B cell (primary cell): ENCODE results near the gene ITGB8. TPM values are rescaled to one million over a fixed set of nuclear protein-coding genes. Genes with fewer than 3 reads are reported as not detected.

ENCODE experiments used
- ATAC-seq: fragments of 200-7000 bp; cut with Tn5 transposase; one replicate; pipeline ENCODE4 v1.10.0; 2021; ENCODE audit warnings: low read depth, mild to moderate bottlenecking, moderate number of reproducible peaks, moderate library complexity
- CTCF ChIA-PET: fragments of 350-600 bp; sonication (Branson Sonifier 250); formaldehyde crosslinking; loops from one replicate; lab custom pipeline; 2021; ENCODE audit warnings: antibody characterized with exemption, inconsistent platforms; lab: Charles Lee
- POLR2A ChIA-PET: fragments of 350-600 bp; sonication (Branson Sonifier 250); formaldehyde crosslinking; loops from one replicate; lab custom pipeline; 2021; ENCODE audit warnings: antibody characterized with exemption; lab: Charles Lee
- DNase-seq: peaks from one replicate; pipeline ENCODE4 v3.0.0; 2013
- H2AFZ ChIP-seq: 2 replicates; pipeline ENCODE4 v1.6.1; 2012; ENCODE audit warnings: mild to moderate bottlenecking, low read depth, low read length; ENCODE audit not compliant: insufficient read depth, poor library complexity, severe bottlenecking
- H3K27ac ChIP-seq, 2 donors: 1 replicate in 1 of 2; 2 replicates in 1 of 2; pipeline ENCODE4 v1.5.1; 2012 to 2013; ENCODE audit warnings: low read length in 2 of 2, mild to moderate bottlenecking in 2 of 2, moderate library complexity in 1 of 2
- H3K27me3 ChIP-seq, 4 experiments: fragments of 200-600 bp in 1 of 4; sonication (generic) in 1 of 4; replicated peaks in 1 of 4; 1 replicate in 2 of 4; 2 replicates in 2 of 4; pipeline versions ENCODE4 v1.6.1 to v1.7.0; 2013 to 2016; ENCODE audit warnings: low read length in 3 of 4, mild to moderate bottlenecking in 2 of 4, mixed read lengths in 1 of 4, moderate library complexity in 1 of 4; ENCODE audit not compliant: insufficient read depth in 4 of 4, control insufficient read depth in 3 of 4; ENCODE audit errors: control extremely low read depth in 1 of 4
- H3K36me3 ChIP-seq, 2 experiments: replicated peaks in 1 of 2; 1 replicate in 1 of 2; 2 replicates in 1 of 2; pipeline versions ENCODE4 v1.6.1 to v1.7.1; 2013; ENCODE audit warnings: low read length in 1 of 2; ENCODE audit not compliant: insufficient read depth in 2 of 2, control insufficient read depth in 1 of 2; ENCODE audit errors: control extremely low read depth in 1 of 2, extremely low read depth in 1 of 2
- H3K4me1 ChIP-seq, 2 donors: fragments of 200-600 bp in 1 of 2; sonication (generic) in 1 of 2; 1 replicate in 1 of 2; 2 replicates in 1 of 2; pipeline versions ENCODE4 v1.5.1 to v1.6.1; 2013 to 2017; ENCODE audit warnings: low read length in 2 of 2; ENCODE audit not compliant: control insufficient read depth in 2 of 2, insufficient read depth in 2 of 2
- H3K4me2 ChIP-seq: replicated peaks from 2 replicates; pipeline ENCODE3; 2012; ENCODE audit warnings: mild to moderate bottlenecking, low read depth, low read length; ENCODE audit not compliant: poor library complexity, severe bottlenecking
- H3K4me3 ChIP-seq, 5 experiments: fragments of 200-600 bp in 1 of 5; sonication (generic) in 1 of 5; 1 replicate in 3 of 5; 2 replicates in 2 of 5; pipeline versions ENCODE4 v1.5.1 to v1.7.0; 2011 to 2016; ENCODE audit warnings: low read length in 4 of 5, mild to moderate bottlenecking in 4 of 5, low read depth in 2 of 5, control low read depth in 1 of 5, moderate library complexity in 1 of 5; ENCODE audit not compliant: insufficient read depth in 1 of 5; ENCODE audit errors: control extremely low read depth in 1 of 5, extremely low read depth in 1 of 5
- H3K79me2 ChIP-seq: fragments of 200-600 bp; sonication (generic); one replicate; pipeline ENCODE4 v1.6.0; 2016; ENCODE audit warnings: low read length; ENCODE audit not compliant: control insufficient read depth, insufficient read depth
- H3K9ac ChIP-seq: fragments of 200-600 bp; sonication (generic); 2 replicates; pipeline ENCODE4 v1.6.1; 2017; ENCODE audit warnings: mild to moderate bottlenecking, low read length, moderate library complexity
- H3K9me3 ChIP-seq, 3 donors: one replicate each; pipeline versions ENCODE4 v1.6.1 to v1.7.1; 2013; ENCODE audit warnings: low read length in 2 of 3; ENCODE audit not compliant: control insufficient read depth in 2 of 3, insufficient read depth in 1 of 3; ENCODE audit errors: control extremely low read depth in 1 of 3
- H4K20me1 ChIP-seq: 2 replicates; pipeline ENCODE4 v1.6.0; 2012; ENCODE audit warnings: mild to moderate bottlenecking, low read length; ENCODE audit not compliant: insufficient read depth, control insufficient read depth, poor library complexity, severe bottlenecking
- H3K27ac Mint-ChIP-seq: one replicate; pipeline ENCODE4 v1.8.0; 2021; ENCODE audit warnings: mixed read lengths
- H3K27me3 Mint-ChIP-seq: one replicate; pipeline ENCODE4 v1.8.0; 2021; ENCODE audit warnings: mixed read lengths
- H3K4me1 Mint-ChIP-seq: one replicate; pipeline ENCODE4 v1.8.0; 2021; ENCODE audit warnings: mixed read lengths
- H3K4me3 Mint-ChIP-seq: one replicate; pipeline ENCODE4 v1.8.0; 2021; ENCODE audit warnings: mixed read lengths
- H3K9me3 Mint-ChIP-seq: one replicate; pipeline ENCODE4 v1.8.0; 2022; ENCODE audit warnings: mixed read lengths; ENCODE audit not compliant: insufficient read depth
- EZH2 ChIP-seq: IDR thresholded peaks from 2 replicates; pipeline ENCODE4 v1.6.1; 2012; ENCODE audit warnings: borderline replicate concordance, low read depth, mild to moderate bottlenecking, moderate library complexity, low read length; ENCODE audit not compliant: insufficient read depth, poor library complexity, severe bottlenecking
- WGBS: methylation state at CpG from one replicate; pipeline ENCODE4 v1.1.5; 2013; ENCODE audit warnings: missing lambda C conversion rate; ENCODE audit not compliant: insufficient coverage; 5-methylcytosine and 5-hydroxymethylcytosine counted together
- intact Hi-C: fragments of 100-400 bp; cut with micrococcal nuclease; formaldehyde crosslinking; loops from one replicate; pipeline ENCODE4 v1.10.0; 2022
- polyA plus RNA-seq: library from polyadenylated mRNA; depleted of rRNA; stranded (reverse); fragments of >200 nt; gene quantifications from 2 replicates; pipeline ENCODE4 v1.2.3, GENCODE V29; 2012
- total RNA-seq, 2 donors: library from RNA; stranded (reverse); fragments of 120-200 nt in 1 of 2; gene quantifications; 1 replicate in 1 of 2; 2 replicates in 1 of 2; pipeline versions ENCODE4 v1.2.3 to v1.2.4, GENCODE V29; 2013 to 2022
- TF ChIP-seq, protein P1 (sequence below): fragments of 200-600 bp; IDR thresholded peaks from one replicate; pipeline ENCODE4 v1.8.0; 2022; ENCODE audit warnings: antibody characterized with exemption, mild to moderate bottlenecking

Gene ITGB8
- total and polyA plus RNA-seq, 2 donors (not counting 1 experiment from before 2014, with no cell fraction given) = 0.01 to 0.30 TPM

GRCh38 chr7:20365486-20365885 is 34.8 kb downstream of the ITGB8 start:
- CTCF ChIA-PET = no interaction called here
- no CpG with 5 or more reads among the region's 4 CpGs for WGBS
- TF ChIP-seq, protein P1, sequence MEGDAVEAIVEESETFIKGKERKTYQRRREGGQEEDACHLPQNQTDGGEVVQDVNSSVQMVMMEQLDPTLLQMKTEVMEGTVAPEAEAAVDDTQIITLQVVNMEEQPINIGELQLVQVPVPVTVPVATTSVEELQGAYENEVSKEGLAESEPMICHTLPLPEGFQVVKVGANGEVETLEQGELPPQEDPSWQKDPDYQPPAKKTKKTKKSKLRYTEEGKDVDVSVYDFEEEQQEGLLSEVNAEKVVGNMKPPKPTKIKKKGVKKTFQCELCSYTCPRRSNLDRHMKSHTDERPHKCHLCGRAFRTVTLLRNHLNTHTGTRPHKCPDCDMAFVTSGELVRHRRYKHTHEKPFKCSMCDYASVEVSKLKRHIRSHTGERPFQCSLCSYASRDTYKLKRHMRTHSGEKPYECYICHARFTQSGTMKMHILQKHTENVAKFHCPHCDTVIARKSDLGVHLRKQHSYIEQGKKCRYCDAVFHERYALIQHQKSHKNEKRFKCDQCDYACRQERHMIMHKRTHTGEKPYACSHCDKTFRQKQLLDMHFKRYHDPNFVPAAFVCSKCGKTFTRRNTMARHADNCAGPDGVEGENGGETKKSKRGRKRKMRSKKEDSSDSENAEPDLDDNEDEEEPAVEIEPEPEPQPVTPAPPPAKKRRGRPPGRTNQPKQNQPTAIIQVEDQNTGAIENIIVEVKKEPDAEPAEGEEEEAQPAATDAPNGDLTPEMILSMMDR = no peak
- TF ChIP-seq EZH2 = no peak
- no peaks in the 10 kb centered on the region for H4K20me1 ChIP-seq
- no peaks in the 10 kb centered on the region for H3K79me2 ChIP-seq
- H3K9me3 Mint-ChIP-seq = no peaks in the 10 kb centered on the region
- H3K27me3 ChIP-seq = peaks cover 0 to 4% (median 0%) of the 10 kb centered on the region in 4 experiments
- H3K27me3 Mint-ChIP-seq = peaks cover 8% of the 10 kb centered on the region
- H3K27ac Mint-ChIP-seq = no peak overlapping the region
- H3K4me1 ChIP-seq = no peaks in the 10 kb centered on the region
- intact Hi-C loops = no loop called here
- no peaks in the 10 kb centered on the region for H3K9me3 ChIP-seq
- H3K36me3 ChIP-seq = no peaks in the 10 kb centered on the region
- no peak overlapping the region for H3K9ac ChIP-seq
- H3K4me3 Mint-ChIP-seq = no peak overlapping the region
- POLR2A ChIA-PET = no interaction called here
- no peak overlapping the region for H3K4me2 ChIP-seq
- H3K27ac ChIP-seq = no peak overlapping the region
- H2AFZ ChIP-seq = no peak overlapping the region
- ATAC-seq = no peak
- H3K4me3 ChIP-seq = no peak overlapping the region
- H3K4me1 Mint-ChIP-seq = no peaks in the 10 kb centered on the region
- no peak for DNase-seq

GRCh38 chr7:20374399-20374798 is 43.7 kb downstream of the ITGB8 start:
- H3K27ac Mint-ChIP-seq = no peak overlapping the region

More at GRCh38 chr7:20374399-20374798, 43.7 kb downstream of the ITGB8 start:
- ChIA-PET POLR2A (no interaction called here), CTCF (no interaction called here)
- ATAC-seq (no peak), DNase-seq (no peak)
- intact Hi-C loops = no loop called here
- no peak overlapping the region for H2AFZ ChIP-seq
- Mint-ChIP-seq H3K9me3 (no peaks in the 10 kb centered on the region), H3K27me3 (peaks cover 4% of the 10 kb centered on the region), H3K4me1 (no peaks in the 10 kb centered on the region), H3K4me3 (no peak overlapping the region)
- H3K27me3 ChIP-seq = no peaks in the 10 kb centered on the region
- no peak overlapping the region for H3K4me3 ChIP-seq
- H3K27ac ChIP-seq = no peak overlapping the region
- 93% methylated on average over 1 of the region's 1 CpG for WGBS
- H4K20me1 ChIP-seq = no peaks in the 10 kb centered on the region
- no peak for TF ChIP-seq EZH2
- TF ChIP-seq, protein P1 = no peak
- no peak overlapping the region for H3K4me2 ChIP-seq
- H3K9ac ChIP-seq = no peak overlapping the region
- no peaks in the 10 kb centered on the region for H3K79me2 ChIP-seq
- no peaks in the 10 kb centered on the region for H3K9me3 ChIP-seq
- no peaks in the 10 kb centered on the region for H3K4me1 ChIP-seq
- H3K36me3 ChIP-seq = no peaks in the 10 kb centered on the region
